Endothelial cell of umbilical vein (primary cell): ENCODE data around the gene GPR26. TPM values are rescaled to one million over a fixed set of nuclear protein-coding genes. Genes with fewer than 3 reads are reported as not detected.

Experiments used
- BruUV-seq: library from RNA; stranded (reverse); fragments of 400-500 nt; replicated peaks from 2 replicates; lab custom pipeline; 2021; lab: Mats Ljungman, UMichigan
- CTCF ChIA-PET: fragments of 300-600, 350-600 bp; sonication (Branson Sonifier 250); formaldehyde crosslinking; loops from one replicate; lab custom pipeline; 2021; ENCODE audit warnings: antibody characterized with exemption, inconsistent platforms; lab: Charles Lee
- POLR2A ChIA-PET: fragments of 300-600, 350-600 bp; sonication (Branson Sonifier 250); formaldehyde crosslinking; loops from one replicate; lab custom pipeline; 2021; ENCODE audit warnings: antibody characterized with exemption, inconsistent platforms; lab: Charles Lee
- DNase-seq: peaks from one replicate; pipeline ENCODE4 v3.0.0-alpha.2; 2011; ENCODE audit warnings: low read depth, low spot score
- FAIRE-seq: peaks from 2 replicates; lab custom pipeline; 2011; peaks lifted over from hg19 to GRCh38; lab: Jason Lieb, UNC
- H2AFZ ChIP-seq: 2 replicates; pipeline ENCODE4 v1.6.0; 2012; ENCODE audit warnings: low read depth, low read length, control low read depth, inconsistent platforms
- H3K27ac ChIP-seq: 2 replicates; pipeline ENCODE4 v1.5.1; 2011; ENCODE audit warnings: low read depth, mild to moderate bottlenecking, control low read depth, low read length, moderate library complexity; ENCODE audit not compliant: insufficient read depth
- H3K27me3 ChIP-seq, 2 experiments: 2 replicates each; pipeline versions ENCODE4 v1.6.0 to v1.6.1; 2011; ENCODE audit warnings: low read length in 2 of 2, mixed read lengths in 1 of 2; ENCODE audit not compliant: control insufficient read depth in 2 of 2, insufficient read depth in 2 of 2
- H3K36me3 ChIP-seq, 2 experiments: 2 replicates in 1 of 2; 3 replicates in 1 of 2; pipeline ENCODE4 v1.5.1; 2011; ENCODE audit warnings: low read length in 2 of 2, mild to moderate bottlenecking in 1 of 2, moderate library complexity in 1 of 2; ENCODE audit not compliant: control insufficient read depth in 2 of 2, insufficient read depth in 2 of 2; ENCODE audit errors: extremely low read depth in 1 of 2
- H3K4me1 ChIP-seq: 3 replicates; pipeline ENCODE4 v1.5.1; 2011; ENCODE audit warnings: mild to moderate bottlenecking, low read length; ENCODE audit not compliant: control insufficient read depth, insufficient read depth; ENCODE audit errors: extremely low read depth
- H3K4me2 ChIP-seq: 2 replicates; pipeline ENCODE4 v1.6.1; 2011; ENCODE audit warnings: low read length, control low read depth, mixed read lengths; ENCODE audit not compliant: insufficient read depth
- H3K4me3 ChIP-seq, 3 experiments: fragments of 200-600 bp in 1 of 3; sonication (generic), shearing (Covaris generic) in 1 of 3; replicated peaks in 1 of 3; 2 replicates each; pipeline ENCODE4 v1.5.1; 2011 to 2016; ENCODE audit warnings: control low read depth in 3 of 3, low read length in 3 of 3, mild to moderate bottlenecking in 2 of 3, inconsistent platforms in 1 of 3, low read depth in 1 of 3, moderate library complexity in 1 of 3; ENCODE audit not compliant: insufficient read depth in 1 of 3
- H3K79me2 ChIP-seq: 2 replicates; pipeline ENCODE4 v1.6.0; 2012; ENCODE audit warnings: low read length, inconsistent platforms; ENCODE audit not compliant: control insufficient read depth, insufficient read depth
- H3K9ac ChIP-seq: replicated peaks from 2 replicates; pipeline ENCODE3; 2011; ENCODE audit warnings: low read length, control low read depth; ENCODE audit not compliant: insufficient read depth; ENCODE audit errors: extremely low read depth
- H3K9me1 ChIP-seq: replicated peaks from 3 replicates; pipeline ENCODE4 v1.6.0; 2011; ENCODE audit warnings: mild to moderate bottlenecking, low read length; ENCODE audit not compliant: control insufficient read depth, insufficient read depth; ENCODE audit errors: extremely low read depth
- H3K9me3 ChIP-seq: replicated peaks from 2 replicates; pipeline ENCODE4 v1.5.1; 2012; ENCODE audit warnings: low read length, inconsistent platforms; ENCODE audit not compliant: control insufficient read depth, insufficient read depth
- H4K20me1 ChIP-seq: replicated peaks from 2 replicates; pipeline ENCODE3; 2011; ENCODE audit warnings: mild to moderate bottlenecking, low read length; ENCODE audit not compliant: control insufficient read depth, insufficient read depth; ENCODE audit errors: extremely low read depth
- EZH2 ChIP-seq: IDR thresholded peaks from 2 replicates; pipeline ENCODE4 v1.6.1; 2012; ENCODE audit warnings: borderline replicate concordance, low read depth, mild to moderate bottlenecking, moderate library complexity, low read length, inconsistent platforms; ENCODE audit not compliant: severe bottlenecking
- FOS ChIP-seq: IDR thresholded peaks from 2 replicates; pipeline ENCODE4 v1.6.1; 2011; ENCODE audit warnings: mild to moderate bottlenecking, low read length, moderate library complexity, borderline replicate concordance; ENCODE audit not compliant: insufficient read depth
- GATA2 ChIP-seq: IDR thresholded peaks from 2 replicates; pipeline ENCODE4 v1.7.0; 2011; ENCODE audit warnings: low read depth, mild to moderate bottlenecking, moderate library complexity, mixed read lengths, low read length; ENCODE audit not compliant: insufficient read length, insufficient read depth
- JUN ChIP-seq: IDR thresholded peaks from 2 replicates; pipeline ENCODE4 v1.6.1; 2011; ENCODE audit warnings: borderline replicate concordance, low read depth; ENCODE audit not compliant: insufficient read length, insufficient read depth
- MYC ChIP-seq: IDR thresholded peaks from one replicate; pipeline ENCODE4 v1.6.1; 2011; ENCODE audit warnings: mild to moderate bottlenecking, low read depth, low read length
- POLR2A ChIP-seq: IDR thresholded peaks from 2 replicates; pipeline ENCODE4 v1.6.1; 2012; ENCODE audit warnings: low read depth, mild to moderate bottlenecking, control low read depth, low read length
- POLR2AphosphoS5 ChIP-seq: IDR thresholded peaks from 2 replicates; pipeline ENCODE4 v1.6.1; 2012; ENCODE audit warnings: low read depth, mild to moderate bottlenecking, control low read depth, low read length, moderate library complexity; ENCODE audit not compliant: insufficient read depth
- dilution Hi-C: fragments of 300-500 bp; cut with MboI; formaldehyde crosslinking; loops from one replicate; pipeline ENCODE4 v1.15.0; 2019; ENCODE audit warnings: low sequenced_read_pairs; ENCODE audit not compliant: extremely low pct_ligation_motif_present
- intact Hi-C: fragments of 100-400 bp; cut with micrococcal nuclease; formaldehyde crosslinking; loops from one replicate; pipeline ENCODE4 v1.10.0; 2022
- polyA plus RNA-seq, 4 experiments: library from polyadenylated mRNA; depleted of rRNA in 3 of 4; stranded (reverse) in 3 of 4; unstranded in 1 of 4; fragments of >200 nt; gene quantifications; 2 replicates each; pipeline versions ENCODE4 v1.2.1 to v1.2.3, GENCODE V29; 2011 to 2012; ENCODE audit warnings: missing spikeins in 1 of 4
- total RNA-seq: library from RNA; stranded (reverse); gene quantifications from 2 replicates; pipeline ENCODE4 v1.2.3, GENCODE V29; 2021
- TF ChIP-seq, protein P1 (sequence below), 2 donors: IDR thresholded peaks; 1 replicate in 1 of 2; 2 replicates in 1 of 2; pipeline ENCODE4 v1.5.1; 2011; ENCODE audit warnings: low read length in 2 of 2, mild to moderate bottlenecking in 2 of 2, moderate library complexity in 2 of 2, control low read depth in 1 of 2, inconsistent platforms in 1 of 2, low read depth in 1 of 2; ENCODE audit not compliant: insufficient read depth in 1 of 2; ENCODE audit errors: extremely low read depth in 1 of 2
- TF ChIP-seq, protein P2 (sequence below): IDR thresholded peaks from 2 replicates; pipeline ENCODE4 v1.6.1; 2011; ENCODE audit not compliant: insufficient read depth, insufficient read length

The GPR26 gene
- total and polyA plus RNA-seq, 2 donors (not counting 3 experiments of a cell fraction or from before 2014, with no cell fraction given): not detected

DNA sequence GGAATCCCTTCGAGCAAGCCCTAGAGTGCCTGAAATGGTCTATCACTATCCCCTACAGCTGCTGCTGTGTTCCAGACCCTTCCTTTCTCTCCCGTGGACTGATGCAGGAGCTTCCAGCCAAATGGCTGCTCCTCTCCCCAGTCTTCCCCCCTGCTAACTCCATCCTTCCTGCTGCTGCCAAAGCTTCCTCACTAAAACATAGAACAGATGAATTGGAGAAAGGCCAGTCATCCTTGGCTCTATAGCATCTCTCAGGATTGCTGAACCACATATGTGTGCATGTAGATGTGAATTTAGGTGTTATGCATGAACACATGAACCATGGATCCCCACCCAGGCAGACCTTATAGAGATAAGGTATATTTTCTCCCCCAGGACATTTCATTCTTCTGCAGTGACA, 60.7 kb downstream of the GPR26 start:
- DNase-seq (no peak), FAIRE-seq (no peak)
- Histone ChIP-seq H3K9me1 (no peaks in the 10 kb centered on the region), H3K4me2 (no peak overlapping the region), H4K20me1 (no peaks in the 10 kb centered on the region), H3K9me3 (no peaks in the 10 kb centered on the region), H3K79me2 (no peaks in the 10 kb centered on the region), H3K4me3 (no peak overlapping the region), H2AFZ (no peak overlapping the region), H3K4me1 (no peaks in the 10 kb centered on the region), H3K36me3 (no peaks in the 10 kb centered on the region), H3K27ac (no peak overlapping the region), H3K27me3 (no peaks in the 10 kb centered on the region), H3K9ac (no peak overlapping the region)
- ChIA-PET POLR2A (no interaction called here), CTCF (no interaction called here)
- no peak for TF ChIP-seq FOS
- TF ChIP-seq POLR2A: no peak
- no peak for TF ChIP-seq JUN
- TF ChIP-seq, protein P1, sequence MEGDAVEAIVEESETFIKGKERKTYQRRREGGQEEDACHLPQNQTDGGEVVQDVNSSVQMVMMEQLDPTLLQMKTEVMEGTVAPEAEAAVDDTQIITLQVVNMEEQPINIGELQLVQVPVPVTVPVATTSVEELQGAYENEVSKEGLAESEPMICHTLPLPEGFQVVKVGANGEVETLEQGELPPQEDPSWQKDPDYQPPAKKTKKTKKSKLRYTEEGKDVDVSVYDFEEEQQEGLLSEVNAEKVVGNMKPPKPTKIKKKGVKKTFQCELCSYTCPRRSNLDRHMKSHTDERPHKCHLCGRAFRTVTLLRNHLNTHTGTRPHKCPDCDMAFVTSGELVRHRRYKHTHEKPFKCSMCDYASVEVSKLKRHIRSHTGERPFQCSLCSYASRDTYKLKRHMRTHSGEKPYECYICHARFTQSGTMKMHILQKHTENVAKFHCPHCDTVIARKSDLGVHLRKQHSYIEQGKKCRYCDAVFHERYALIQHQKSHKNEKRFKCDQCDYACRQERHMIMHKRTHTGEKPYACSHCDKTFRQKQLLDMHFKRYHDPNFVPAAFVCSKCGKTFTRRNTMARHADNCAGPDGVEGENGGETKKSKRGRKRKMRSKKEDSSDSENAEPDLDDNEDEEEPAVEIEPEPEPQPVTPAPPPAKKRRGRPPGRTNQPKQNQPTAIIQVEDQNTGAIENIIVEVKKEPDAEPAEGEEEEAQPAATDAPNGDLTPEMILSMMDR (IDR thresholded peaks at IDR 0.05; ENCODE audit: extremely low read depth in 1 of 2, insufficient read depth in 1 of 2, low read depth in 1 of 2, low read length in 2 of 2): no peak
- no peak for TF ChIP-seq GATA2
- TF ChIP-seq MYC: no peak
- TF ChIP-seq POLR2AphosphoS5: no peak
- TF ChIP-seq, protein P2, sequence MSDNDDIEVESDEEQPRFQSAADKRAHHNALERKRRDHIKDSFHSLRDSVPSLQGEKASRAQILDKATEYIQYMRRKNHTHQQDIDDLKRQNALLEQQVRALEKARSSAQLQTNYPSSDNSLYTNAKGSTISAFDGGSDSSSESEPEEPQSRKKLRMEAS: no peak
- TF ChIP-seq EZH2: no peak
- BruUV-seq: no TSS peak
- dilution Hi-C loops: no loop called here
- intact Hi-C loops: no loop called here
